ENCODE results near the gene PRKCE.

The PRKCE gene

DNA sequence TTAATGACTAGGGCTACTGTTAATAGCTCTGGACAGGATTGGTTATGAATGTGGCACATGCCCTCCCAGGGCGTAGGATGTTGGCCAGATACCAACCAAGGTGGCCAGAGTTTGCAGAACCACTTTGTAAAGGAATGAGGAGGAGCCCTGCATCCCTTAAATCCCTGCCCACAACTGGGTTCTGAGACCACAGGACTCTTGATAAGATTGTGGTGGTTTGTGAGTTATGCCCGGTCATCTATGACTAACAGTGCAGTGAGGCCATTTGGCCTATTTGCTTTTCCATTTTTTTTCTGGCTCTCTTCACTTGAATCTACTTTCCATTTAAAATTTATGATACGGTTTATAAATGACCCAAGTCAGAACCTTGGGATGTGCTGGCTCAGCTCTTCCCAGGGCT, 294.5 kb downstream of the PRKCE start:
- no peak for DNase-seq

DNA sequence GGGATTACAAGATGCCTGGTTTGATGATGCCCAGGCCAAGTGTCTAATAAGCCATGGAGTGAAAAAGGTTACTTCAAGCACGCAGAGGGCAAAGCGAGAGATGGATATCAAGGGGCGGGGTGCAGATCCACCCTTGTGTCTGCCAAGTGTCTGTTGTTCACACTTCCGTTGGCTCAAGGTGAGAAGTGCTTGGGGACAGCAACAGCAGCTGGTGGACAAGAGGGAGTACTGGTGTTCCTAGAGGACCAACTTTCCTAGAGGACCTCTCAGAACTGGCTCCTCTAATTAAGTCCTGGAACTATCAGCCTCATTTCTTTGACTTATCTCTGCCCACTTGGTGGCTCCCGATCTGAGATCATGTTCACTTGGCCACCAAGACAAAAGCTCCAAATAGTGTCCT, 299.1 kb downstream of the PRKCE start:
- DNase-seq: no peak

DNA sequence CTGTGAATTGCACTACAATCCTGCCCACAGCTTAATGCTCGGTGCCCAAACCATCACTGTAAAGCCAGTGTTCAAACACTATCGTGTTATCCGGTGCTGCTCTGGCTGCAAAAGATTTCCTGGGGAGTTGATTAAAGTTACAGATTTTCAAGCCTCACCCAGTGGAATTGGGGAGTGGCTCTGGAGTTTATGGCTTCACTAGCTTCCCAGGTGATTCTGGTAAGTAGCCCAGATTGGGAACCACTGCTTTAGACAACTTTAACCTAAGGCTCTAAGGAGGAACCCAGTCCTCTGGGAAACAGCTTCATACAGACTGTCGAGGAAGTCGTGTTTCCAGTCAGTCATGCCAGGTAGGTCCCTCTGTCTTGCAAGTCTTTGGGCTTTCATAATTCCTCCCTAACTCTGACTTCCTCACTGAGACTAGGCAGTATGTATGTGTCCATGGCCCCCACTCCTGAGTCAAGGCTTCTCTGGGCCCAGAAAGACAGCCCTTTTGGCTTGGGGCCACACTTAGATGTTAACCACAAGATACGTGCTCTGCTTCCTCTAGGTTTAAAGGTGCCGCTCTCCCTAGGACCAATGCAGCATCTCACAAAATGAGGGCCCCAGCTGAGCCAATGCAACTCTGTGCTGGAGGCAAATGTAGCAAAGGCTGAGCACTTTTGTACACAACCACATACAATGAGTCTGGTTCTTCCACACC, 299.7 kb downstream of the PRKCE start:
- no peak for DNase-seq

DNA sequence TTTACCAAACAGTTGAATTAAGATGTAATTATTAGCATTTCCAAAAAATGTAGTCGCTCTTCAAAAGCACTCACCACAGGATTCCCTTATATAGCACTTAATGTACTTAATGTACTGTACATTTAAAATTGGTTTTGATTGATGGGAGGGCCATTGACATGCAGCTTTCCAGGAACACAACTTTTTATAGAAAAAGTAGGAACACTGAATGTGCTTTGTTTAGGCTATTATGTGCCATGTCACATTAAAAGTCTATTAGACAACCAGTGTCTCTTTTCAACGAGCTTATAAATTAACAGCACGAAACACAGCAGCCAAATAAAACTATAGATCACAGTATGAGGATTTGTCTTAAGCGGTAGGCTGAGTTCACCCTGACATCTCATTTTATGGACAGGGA, 301.1 kb downstream of the PRKCE start:
- no peak for DNase-seq

DNA sequence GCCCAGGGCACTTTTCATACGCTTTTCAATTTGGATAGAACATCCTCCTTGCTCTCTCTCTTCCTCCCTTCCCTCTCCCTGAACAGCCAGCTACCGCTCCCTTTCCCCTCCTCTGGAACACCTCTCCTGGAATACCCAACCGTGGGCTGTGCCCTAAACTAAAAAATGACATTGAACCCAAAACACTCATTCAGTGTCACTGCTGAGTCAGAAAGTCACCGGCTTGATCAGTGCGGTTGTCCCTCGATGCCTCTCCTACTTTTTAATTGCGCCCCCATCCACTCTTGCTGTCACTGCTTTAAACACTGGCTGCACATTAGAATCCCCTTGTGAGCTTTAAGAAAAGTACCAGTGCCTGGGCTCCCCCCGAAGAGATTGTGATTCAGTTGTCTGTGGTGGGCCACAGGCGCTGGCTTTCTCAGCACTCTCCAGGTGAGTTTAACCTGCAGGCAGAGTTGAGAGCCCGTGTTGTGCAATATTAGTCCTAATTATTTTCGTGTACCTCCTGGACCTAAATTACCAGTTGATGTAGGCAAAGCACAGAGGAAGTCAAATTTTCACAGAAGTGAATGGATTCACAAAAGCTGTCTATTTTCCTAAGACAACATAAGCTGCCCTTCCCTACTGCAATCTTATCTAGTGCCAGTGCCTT, 302.0 kb downstream of the PRKCE start:
- DNase-seq: no peak

DNA sequence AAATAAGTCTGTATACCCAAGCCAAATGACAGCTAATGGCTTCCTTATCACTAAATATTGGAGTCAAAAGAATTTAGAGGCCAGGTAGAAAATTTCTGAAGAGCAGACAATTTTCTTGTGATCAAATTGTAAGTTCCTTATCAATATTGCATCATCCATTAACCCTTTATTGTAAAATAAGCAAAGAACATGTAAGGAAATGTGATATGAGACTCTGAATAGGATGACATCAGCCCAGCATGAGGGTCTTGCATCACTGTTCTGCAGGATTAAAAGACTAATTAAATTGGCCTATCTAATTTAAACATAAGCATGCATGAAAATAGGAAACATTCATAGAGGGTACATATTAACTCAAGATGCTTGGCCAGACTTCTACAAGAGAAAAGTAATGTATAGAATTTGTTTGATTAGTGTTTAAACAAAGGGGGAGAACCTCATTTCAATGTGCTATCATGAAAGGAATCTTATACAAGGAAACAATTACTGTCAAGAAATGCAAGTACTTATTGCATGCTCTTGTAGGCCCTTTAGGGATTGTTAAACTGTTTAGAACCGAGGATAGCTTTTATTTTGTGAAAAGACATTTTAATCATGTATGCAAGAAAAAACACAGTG, 302.9 kb downstream of the PRKCE start:
- DNase-seq: no peak

DNA sequence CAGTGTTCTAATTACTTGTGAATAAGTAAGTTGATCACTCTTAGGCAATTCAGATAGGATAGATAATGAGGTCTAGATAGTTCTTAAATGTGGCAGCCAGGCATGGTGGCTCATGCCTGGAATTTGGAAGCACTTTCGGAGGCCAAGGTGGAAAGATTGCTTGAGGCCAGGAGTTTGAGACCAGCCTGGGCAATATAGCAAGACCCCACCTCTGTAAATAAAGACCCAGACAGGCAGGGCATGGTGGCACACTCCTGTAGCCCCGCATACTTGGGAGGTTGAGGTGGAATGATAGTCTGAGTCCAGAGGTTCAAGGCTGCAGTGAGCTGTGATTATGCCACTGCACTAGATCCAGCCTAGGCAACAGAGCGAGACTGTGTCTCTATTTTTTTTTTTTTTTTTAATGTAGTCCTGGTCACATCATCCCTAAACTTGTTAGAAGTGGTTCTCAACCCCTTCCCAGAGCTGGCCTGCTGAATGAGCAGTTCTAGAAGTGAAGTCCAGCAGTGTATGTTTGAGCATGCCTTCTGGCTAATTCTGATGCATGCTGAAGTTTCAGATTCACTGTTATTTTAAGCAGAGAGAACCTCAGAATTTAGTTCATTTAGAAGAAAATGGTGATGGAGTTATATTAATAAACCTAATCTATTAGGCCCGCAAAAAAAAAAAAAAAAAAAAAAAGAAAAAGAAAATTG, 306.2 kb downstream of the PRKCE start:
- DNase-seq: no peak

DNA sequence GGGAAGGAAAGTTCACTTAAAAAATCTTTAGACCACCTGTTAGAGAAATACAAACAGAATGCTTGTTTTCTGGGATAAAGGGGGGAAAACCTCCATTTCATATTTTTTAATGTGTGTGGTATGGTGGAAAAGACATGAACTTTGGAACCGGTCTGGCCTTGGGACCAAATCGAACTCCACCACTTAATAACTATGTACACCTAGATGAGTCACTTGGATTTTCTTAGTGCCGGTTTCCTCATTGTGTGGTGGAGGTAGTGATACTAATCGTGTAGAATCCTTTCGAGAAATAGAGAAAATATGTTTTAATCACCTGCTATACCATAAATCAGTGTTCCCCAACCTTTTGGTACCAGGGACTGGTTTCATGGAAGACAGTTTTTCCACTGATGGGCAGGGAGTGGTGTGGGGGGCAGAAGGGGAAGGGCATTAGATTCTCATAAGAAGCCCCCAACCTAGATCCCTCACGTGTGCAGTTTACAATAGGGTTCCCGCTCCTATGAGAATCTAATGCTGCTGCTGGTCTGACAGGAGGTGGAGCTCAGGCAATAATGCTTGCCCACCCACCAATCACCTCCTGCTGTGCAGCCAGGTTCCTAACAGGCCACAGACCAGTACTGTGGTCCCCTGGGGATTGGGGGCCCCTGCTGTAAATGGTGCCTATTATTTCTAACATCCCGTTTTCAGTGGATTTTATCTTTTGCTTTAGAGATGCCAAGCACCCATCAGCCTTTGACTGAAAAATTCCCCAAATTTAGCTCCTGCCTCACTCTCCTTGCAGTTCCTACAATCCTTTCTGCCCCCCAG, 308.8 kb downstream of the PRKCE start:
- DNase-seq: no peak

DNA sequence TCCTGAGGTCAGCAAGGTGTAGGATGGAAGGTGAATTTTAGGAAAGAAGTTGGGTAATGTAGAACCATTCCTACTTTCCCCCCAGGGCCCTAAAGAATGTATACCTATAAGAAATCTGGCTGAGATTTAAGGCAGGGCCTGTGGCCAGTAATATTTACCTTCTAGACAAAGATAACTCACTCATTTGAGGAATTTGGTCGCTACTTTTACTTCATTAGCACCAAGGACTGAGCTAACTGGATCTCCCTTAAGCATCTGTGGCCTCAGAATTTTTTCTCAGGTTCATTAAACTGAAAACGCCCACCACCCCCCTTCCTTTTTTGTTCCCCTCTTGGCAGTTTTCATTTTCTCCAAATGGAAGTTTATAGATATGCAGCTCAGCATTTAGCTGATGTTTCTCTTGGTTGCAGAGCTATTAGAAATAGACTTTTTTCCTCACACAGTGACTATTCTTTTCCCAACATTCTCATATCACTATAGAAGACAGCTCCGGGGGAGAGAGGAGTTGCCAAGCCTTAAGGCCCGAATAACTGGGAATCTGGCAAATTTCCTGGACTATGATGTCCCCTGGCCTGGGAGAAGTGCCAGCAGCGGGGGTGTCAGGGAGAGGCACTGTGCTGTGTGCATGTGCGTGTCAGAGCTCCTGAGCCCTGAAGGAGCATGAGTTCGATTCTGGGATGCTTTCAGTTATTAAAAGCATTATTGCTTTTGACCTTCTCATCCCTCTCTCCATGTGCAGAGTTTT, 310.9 kb downstream of the PRKCE start:
- DNase-seq: no peak

DNA sequence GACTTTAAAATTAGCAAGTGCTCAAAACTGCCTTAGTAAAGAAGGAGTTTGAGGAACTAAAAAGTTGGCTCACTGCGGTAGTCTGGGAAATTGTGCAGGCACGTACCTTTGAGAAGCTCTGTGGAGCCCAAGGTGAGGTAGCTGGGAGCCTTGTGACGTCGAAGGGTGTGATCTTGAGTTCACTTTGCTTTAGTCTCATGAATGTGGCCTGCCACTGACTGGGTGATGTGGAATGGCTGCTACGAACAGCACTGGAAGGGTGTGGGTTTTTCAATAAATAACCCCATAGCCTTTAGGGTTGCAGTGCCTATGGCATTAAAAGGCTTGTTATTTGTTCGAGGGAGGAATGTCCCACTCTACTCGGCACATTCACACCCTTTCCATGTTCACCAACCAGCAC, 312.3 kb downstream of the PRKCE start:
- no peak for DNase-seq

DNA sequence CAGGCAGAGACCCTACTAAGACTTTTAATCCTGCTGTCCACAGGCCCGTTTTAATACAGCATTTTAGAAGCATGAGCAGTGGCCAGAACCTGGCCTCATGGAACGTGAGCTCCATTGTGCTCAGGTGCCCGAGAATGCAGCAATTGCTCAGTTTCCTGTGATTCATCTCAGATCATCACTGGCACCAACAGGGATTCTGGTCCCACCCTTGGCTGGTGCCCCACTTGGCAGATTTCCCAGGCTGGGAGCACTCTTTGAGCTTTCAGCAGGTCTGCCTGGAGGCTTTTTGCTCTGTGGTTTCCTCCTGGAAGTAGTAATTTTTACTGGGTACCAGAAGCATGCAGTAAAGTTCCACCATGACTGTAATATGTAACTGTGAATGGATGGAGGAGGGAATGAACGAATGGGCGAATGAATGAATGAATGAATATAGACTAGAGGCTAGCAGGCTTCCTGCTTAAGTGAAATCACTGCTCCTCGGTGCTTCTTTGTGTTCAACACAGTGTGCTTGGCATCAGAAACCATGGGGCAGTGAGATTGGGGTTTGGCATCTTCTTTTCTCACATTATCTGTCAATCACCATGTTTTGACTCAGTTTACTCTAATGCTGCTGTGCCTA, 312.9 kb downstream of the PRKCE start:
- peak in 1 of 2 donors; percentile 51 for DNase-seq

DNA sequence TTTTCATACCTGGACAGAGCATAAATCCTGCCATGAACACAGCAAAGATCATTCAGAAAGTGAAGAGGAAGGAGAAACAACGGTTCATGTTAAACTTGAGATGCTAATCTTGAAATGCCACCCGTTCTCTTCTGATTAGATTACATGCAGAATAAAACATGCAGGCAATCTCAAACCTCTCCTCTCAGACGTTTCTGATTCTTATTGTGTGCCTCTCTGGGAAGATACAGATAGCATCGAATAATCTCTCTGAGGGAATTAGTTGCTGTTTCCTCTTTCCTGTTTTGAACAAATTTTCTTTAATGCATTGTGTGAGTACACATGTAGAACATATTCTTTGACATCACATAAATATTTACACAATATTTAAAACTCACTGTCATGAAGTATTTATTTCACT, 313.4 kb downstream of the PRKCE start:
- DNase-seq: no peak

DNA sequence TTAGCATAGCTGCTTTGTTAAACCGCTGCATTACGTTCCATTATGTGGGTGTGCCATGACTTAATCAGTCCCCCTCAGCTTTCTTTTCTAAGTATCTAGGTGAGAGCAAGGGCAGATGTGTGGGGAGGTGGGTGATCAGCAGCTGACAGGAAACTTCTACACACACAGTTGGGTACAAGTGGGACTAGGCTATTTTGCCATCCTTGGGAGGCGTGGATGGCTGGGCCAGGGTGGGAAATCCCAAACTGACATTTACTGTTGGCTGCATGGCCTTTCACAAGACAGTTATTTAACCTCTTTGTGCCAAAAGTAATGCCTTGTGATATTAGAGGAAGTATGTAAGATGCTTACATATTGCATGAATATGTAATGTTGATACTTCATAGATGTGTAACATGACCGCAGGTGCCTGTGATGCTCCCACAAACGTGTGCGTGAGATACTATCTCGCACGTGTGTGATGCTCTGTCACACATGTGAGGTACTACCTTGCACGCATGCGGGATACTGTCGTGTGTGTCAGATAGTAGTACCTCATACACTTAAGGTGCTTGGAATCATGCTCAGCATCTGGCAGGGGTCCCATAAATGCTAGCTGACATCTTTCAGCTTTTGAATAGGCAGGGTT, 314.5 kb downstream of the PRKCE start:
- no peak for DNase-seq

DNA sequence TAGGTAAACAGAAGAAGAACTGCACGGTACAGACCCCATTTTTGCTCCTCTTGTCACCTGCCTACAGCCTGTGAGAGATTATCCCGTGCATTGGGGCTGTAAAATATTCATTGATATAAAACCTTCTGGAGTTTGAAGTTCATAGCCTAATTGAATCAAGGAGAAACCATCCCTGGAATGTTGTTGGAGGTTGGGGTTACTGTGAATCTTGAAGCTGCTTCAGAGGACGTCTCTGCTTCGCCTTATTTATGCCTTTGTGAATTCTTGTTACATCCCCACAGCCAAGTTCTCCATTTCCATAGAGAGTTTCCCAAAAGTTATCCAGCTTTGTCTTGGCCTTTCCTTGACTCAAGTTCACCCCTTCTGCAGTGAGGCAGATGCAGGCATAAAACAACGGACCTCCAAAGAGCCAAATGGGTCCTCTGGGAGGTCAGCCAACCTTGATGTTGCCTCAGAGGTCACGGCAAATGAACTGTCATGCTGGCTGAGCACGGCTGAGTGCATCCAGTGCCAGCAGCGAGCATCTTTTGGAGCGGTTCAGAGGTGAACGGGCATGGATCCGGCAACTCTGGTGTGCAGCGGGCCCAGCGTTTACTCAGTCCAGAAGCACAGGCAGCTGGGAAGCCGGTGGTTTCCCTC, 317.6 kb downstream of the PRKCE start:
- DNase-seq: no peak

DNA sequence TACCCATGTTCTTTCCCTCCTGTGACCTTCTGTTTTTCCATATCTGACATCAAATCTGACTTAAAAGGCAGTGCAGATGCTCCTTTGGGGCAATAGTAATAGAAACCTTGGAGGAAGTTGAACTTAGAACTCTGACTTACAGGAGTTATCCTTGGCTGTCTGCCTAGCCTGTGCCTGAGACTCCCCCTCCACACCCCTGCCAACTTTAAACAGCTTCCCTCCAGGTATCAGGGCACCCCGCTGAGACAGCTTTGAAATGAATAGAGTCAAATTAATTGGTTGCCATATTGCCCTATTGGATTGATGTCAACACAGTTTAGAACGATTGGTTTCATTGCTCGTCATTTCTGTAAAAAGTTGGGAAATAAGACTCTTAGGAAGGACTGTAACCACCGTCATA, 322.0 kb downstream of the PRKCE start:
- no peak for DNase-seq

DNA sequence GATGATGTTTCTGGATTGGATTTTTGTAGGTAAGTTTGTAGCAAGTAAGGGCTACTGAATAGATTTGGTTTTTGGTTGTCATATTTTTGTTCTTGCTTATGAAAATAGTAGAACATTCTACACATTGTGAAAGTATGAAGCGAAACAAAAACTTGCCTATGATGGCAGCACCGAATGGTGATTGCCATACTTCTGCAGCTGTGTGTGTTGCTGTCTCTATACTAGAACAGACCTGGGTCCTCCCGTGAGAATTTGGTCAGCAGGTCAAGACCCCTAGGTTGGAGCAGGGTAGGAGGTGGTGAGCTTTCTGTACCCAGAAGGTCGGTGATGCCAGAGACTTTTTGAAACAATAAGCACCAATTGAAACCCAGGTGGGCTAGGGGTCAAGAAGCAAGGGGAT, 322.6 kb downstream of the PRKCE start:
- no peak for DNase-seq

DNA sequence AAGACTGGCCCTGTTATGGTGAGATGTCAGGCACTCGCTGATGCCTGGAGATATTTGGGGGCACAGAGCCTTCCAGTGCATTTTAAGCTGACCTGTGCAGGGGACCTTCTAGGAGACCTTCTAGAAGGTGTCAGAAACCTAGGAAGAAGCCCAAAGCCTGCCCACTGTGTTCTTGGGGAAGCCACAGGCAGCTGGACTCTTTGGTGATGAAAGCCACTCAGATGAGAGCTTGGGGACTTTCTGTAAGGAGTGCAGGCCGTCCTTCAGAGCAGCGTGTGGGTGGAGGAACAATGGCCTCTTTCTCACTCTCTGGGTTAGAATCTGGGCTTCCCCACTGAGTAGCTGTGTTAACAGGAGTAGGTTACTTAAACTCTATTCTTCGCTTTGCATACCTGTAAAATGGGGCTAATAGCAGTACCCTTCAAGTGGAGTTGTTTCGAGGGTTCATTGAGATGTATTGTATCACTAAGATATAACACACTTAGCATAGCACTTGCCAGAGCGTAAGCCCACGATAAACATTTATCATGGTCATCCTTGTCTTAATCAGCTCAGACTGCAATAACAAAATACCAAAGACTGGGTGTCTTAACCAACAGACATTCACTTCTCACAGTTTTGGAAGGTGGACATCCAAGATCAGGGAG, 323.4 kb downstream of the PRKCE start:
- DNase-seq: no peak

DNA sequence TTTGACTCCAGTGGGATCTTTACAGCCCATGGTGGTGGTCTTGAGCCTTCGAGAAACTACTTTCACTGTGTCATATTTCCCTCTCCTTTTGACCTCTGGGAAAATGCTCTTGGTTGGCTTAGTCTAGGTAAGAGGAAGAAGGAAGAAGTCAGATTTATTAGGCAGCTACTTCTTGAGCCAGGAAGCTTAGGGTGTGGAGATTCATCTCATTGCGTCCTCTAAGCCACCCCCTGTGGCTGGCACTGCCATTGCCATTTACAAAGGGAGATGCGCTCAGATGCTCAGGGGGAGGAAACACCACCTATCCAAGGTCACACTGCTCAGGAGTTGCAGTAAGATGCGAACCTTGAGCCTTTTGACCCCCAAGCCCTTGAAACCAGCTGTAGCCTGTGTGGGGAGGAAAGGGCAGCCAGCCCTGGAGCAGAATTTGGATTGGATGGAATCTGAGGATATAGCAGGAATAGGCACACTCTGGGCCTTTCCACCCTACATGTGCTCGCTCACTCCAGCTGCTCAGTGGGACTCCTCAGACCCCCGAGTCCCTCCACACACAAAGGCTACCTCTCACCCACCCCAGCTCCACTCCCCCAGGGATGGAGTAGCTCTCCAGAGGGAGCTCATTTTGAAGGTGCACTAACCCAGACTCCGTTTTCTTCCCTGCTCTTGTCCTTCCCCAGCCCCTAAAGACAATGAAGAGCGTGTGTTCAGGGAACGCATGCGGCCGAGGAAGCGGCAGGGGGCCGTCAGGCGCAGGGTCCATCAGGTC, 324.5 kb downstream of the PRKCE start:
- no peak for DNase-seq

DNA sequence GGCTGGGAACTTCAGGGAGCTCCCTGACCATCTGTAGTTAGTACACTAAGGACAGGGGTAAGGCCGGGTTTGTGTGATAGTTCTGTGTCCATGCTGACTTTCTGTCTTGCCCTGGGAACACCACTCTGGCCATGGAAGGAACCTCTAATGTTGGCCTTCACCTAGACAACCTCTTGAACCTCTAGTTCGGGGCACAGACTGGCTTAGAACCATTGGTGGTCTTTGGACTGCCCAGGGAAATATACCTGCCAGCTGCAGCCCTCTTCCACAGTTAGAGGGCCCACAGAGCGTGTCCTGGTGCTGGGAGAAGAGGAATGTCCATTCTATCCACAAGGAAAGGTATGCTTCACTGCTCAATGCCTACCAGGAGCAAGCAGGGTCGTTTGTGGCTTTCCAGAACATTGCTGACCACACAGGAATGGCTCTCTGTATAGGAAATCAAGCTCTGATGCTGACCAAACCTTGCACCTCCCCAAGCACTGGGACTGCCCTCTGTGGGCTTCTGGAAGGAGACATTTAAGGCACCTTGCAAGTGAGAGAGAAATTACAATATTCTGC, 326.9 kb downstream of the PRKCE start:
- no peak for DNase-seq
